Liver (tissue), 3 donors: Measurements from ENCODE around the gene ZNF649.

Experiments
- JUND ChIP-seq, 2 donors: IDR thresholded peaks; 2 replicates each; pipeline ENCODE4 v1.6.1; 2016; ENCODE audit warnings: antibody characterized with exemption in 2 of 2
- TF ChIP-seq, protein P1 (sequence below): fragments of 150-350 bp; IDR thresholded peaks from 2 replicates; pipeline ENCODE4 v1.5.1; 2017; ENCODE audit warnings: improper control_type of control experiment, low read depth, low read length; ENCODE audit not compliant: missing input control
- TF ChIP-seq, protein P2 (sequence below): IDR thresholded peaks from 2 replicates; pipeline ENCODE4 v1.6.1; 2016; ENCODE audit warnings: antibody characterized with exemption
- donor health status: healthy.
- donor health status: healthy.

DNA sequence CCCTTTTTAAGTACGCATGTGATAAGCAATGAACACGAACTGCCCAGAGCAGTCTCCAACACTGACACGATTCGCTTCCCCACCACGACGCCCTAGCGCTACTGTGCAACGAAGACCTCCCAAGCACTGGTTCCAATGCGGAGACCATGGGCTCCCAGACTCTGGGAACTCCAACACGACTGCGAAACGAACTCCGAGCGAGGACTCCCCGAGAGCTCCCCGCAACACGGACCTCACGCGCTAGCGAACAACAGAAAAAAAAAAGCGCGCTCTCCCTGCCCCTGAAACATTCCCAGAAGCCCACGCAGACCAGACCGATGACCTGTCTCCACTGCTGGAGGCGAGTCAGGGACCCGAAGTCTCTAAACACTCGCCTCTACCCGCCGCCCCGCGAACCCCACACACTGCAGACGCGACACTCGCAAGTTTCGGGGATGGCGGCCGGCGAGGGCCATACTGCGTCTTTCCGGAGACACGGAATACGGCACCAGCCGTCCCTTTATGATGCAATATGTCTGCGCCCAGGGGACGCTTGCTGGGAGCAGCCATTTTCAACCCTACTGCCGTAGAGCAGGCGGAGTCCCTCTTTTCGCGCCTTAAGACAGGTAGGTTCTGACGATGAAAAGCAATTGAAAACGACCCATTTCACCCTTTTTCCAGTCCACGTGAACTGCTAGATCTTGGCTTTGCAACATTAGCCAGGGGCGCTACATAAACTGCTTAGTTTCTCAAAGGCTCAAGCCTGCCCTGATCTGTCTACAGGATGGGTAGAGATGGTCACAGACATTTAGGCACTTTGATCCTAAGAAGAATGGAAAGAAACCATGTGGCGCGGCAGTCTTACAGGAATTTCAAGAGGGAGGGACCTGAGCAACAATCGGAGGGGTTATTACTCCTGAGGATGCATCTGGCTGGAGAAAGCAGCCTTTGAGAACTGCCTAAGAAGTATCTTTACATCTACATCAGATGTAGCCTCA is 17.0 kb downstream of the ZNF649 start, which contains the start of gene ZNF577:
- TF ChIP-seq JUND (IDR thresholded peaks at IDR 0.05) = no peak
- TF ChIP-seq, protein P1, sequence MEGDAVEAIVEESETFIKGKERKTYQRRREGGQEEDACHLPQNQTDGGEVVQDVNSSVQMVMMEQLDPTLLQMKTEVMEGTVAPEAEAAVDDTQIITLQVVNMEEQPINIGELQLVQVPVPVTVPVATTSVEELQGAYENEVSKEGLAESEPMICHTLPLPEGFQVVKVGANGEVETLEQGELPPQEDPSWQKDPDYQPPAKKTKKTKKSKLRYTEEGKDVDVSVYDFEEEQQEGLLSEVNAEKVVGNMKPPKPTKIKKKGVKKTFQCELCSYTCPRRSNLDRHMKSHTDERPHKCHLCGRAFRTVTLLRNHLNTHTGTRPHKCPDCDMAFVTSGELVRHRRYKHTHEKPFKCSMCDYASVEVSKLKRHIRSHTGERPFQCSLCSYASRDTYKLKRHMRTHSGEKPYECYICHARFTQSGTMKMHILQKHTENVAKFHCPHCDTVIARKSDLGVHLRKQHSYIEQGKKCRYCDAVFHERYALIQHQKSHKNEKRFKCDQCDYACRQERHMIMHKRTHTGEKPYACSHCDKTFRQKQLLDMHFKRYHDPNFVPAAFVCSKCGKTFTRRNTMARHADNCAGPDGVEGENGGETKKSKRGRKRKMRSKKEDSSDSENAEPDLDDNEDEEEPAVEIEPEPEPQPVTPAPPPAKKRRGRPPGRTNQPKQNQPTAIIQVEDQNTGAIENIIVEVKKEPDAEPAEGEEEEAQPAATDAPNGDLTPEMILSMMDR = no peak
- TF ChIP-seq, protein P2, sequence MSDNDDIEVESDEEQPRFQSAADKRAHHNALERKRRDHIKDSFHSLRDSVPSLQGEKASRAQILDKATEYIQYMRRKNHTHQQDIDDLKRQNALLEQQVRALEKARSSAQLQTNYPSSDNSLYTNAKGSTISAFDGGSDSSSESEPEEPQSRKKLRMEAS = peak; percentile 75
